Stimulated activated CD4-positive, alpha-beta T cell treated with anti-CD3 and anti-CD28 coated beads, Interleukin-2, amount 100 ng/mL, for 24 hours (primary cell): ENCODE measurements around the gene HTR1B.

Experiments
- DNase-seq, 2 donors: peaks; one replicate each; pipeline ENCODE4 v3.0.0-alpha.2; 2020

Gene HTR1B

DNA sequence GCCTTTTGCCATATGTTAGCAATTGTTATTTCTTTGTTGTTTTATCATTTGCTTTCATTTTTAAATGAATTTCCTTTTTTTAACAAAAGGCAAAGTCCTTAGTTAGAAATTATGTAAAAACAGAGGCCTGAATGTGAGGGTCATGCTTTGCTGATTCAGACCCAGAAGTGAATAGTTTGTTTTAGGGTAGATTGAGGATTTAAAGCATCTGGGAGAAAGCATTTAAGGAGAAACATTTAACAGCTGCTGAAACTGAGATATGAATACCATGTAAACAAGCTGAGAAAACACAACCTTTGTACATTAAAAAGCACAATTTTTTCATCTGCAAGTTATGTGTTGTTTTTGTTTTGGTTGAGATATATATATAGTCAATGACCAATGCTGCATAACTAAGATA is 8.0 kb downstream of the HTR1B start:
- DNase-seq: no peak

DNA sequence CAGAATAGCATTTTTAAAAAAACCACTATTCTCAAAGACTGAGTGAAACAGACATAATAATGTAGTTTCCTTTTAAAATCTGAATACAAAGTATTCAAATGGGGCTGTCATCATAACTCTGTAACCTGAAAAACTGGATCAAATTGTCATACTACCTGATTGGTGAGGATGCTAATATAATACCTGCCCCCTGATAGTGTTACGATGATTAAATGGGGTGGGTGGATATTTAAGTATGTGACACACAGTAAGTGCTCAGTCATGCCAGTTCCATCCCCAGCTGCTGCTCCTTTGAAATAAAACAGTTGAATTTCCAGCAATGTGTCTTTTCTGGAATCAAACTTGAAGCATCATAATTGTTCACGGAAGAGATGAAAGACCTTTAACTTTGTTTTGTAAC is 8.9 kb downstream of the HTR1B start:
- no peak for DNase-seq

DNA sequence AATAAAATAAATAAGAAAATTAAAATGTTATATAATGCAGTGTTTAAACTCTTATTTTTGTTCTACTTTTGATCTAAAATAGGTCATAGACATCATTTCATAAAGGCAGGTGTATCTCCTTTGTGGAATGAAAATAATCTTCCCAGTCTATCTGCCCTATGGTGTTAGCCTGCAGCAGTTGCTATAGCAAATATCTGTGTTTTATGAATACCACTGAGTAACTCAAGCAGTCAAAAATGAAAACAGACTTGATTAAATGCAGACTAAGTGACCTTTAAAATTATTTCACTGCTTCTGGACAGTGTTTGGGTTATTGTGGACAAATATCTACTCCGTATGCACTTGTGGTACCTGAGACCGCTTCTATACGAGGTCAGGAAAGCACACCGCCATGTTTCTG is 11.8 kb downstream of the HTR1B start:
- no peak for DNase-seq

DNA sequence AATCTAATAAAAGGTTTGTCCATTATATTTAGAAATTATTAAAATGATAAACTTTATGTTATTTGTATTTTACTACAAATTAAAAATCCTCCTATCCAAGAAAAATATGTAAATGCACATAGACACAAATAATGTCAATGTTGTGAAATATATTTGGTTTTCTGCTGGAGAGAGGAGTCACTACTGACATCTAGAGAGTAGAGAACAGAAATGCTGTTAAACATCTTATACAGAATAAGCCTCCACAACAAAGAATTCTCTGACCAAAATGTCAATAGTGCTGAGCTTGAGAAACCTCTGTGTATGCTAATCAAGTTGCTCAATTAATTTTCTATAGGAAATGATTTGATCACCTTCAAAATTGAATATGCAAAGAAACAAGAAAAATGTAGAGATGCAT is 12.4 kb downstream of the HTR1B start:
- no peak for DNase-seq

DNA sequence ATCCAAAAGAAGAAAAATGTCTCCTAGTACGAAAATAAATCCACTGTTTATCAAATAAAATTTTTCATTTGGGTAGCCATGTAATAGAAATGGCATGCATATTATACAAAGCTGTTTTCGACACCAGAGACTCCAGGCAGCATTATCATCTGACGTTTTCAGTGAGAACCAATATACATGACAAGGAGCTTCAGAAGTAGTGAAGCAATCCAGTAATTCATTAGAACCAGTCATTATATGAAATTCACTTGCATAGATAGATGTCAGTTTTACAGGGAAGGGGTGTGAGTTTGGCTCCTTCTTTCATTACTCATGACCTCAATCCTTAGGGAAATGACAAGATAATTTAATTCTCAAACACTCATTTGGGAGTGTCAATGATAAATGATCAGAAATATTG is 14.7 kb downstream of the HTR1B start:
- DNase-seq: no peak

DNA sequence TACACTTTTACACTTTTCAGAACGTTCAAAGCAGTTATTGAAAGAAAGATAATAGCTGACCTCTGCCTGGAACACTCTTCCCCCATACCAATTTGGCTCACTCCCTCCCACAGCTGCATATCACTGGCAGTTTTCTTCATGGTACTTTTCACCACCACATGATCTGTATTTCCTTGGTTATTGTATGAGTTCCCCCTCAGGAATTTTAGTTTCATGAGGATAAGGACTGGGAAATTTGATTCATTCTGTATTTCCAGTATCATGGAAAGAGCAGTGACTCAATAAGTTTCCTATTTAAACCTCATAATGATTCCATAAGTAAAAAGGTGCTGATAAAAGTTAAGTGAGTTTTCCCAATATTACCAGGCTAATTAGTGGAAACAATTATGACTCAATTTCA is 16.0 kb downstream of the HTR1B start:
- DNase-seq: no peak

DNA sequence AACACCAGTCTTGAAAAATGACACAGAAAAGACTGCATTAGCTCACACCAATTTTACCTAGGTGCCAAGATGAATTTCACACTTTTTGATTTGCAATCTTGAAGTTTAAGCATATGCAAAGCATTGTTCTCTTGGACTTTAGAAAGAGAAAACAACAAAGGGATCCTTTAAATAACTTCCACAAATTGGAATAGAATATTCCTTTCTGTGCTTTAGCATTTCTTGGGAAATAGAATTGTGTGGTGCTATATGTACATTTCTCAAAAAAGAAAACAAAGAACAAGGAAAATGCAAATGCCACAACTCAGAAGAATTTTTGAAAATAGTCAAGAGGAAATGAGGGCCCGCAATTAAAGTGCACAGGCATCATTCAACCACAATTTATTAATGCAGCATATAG is 17.0 kb downstream of the HTR1B start:
- DNase-seq: no peak

DNA sequence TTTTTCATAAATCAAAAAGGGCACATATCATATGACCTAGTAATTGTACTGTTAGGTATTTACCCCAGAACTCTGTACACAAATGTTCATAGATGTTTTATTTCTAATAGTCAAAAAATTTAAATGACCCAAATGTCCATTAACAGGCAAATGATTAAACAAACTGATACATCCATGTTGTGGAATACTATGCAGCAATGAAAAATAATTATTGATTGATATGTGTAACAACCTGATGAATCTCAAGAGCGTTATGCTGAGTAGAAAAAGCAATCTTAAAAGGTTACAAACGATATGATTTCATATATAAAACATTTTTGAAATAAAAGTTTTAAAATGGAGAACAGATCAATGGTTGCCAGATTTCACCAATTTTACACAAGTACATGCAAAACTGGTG is 18.1 kb downstream of the HTR1B start:
- no peak for DNase-seq

DNA sequence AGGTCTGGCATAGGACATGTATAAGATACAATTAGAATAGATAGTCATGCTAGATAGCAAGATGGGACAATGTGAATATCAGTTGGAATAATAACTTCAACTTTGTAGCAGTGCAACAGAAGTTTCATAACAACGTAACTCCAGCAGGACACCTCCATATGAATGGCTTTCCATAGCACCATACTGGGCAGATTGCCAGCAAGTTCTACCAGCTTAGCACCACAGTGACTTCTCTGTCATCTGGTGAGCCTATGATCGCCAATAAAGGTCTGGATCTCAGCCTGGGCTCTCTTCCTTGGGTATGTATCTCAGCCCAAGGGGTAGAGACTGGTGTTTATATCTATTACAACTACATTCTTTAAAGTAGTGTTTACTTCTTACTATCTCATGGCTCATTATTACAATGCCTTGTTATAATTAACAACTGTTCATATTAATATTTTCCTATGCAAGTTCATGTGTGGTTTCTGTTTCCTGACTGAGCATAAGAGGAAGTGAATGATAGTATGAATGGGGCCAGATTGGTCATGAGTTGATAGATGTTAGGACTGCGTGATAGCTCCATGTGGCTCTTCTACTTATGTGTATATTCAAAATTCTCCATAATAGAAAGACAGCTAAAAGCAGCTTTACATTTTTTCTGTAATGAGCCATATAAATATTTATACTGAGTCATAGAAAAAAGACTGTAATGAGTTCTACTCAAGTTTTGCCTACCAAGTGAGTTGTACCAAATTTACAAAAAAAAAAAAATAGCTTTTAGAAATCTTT is 22.9 kb downstream of the HTR1B start:
- DNase-seq: no peak

DNA sequence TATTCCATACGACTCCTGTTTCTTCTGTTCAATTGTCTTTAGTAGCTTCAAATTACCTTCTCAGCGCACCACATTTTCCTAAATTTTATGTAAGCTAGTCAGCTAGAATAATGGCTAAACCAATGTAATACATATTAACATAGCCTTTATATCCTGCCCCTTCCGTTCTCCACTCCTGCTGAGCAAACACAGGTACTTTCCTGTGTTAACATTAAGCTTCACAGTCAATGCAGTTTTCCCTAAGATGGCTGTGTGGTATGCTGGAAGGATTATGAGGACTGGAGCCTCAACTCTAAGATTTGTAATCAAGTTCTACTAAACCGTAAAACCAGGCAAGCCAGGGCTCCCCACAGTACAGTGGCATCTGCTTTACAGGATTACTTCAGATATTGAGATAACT is 29.4 kb downstream of the HTR1B start:
- no peak for DNase-seq

DNA sequence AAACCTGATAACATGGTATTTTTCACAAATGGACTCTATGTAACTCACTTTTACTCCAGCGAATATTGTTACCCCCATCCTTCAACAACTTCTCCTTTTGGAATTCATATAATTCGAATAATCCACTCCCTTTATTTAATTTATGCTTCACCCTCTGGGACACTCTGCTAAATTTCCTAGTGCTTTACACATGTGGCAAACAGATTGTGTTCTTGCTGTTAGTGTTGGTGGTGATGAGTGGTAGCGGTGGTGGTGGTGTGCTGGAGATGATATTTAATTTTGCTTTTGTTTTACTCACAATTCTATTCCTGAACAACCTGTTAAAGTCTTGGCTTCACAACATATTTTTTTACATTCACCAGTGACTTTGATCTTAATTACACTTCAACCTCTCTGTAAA is 32.8 kb downstream of the HTR1B start:
- DNase-seq: no peak

DNA sequence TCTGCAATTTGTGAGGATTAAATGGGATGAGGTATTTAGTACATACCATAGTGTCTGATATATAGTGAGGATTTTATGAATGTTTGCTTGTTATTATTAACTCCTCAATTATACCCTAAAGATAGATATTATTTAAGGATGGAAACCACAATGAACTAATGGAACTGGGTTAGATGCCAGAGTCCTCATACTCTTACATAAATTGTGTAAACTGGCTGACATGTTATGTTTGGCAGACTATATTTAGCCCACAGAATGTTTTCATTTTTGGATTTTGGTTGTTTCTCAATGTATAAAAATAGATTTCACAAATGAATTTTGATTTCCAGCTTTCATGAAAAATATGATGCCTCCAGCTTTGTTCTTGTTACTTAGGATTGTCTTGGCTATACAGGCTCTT is 37.6 kb downstream of the HTR1B start:
- no peak for DNase-seq

DNA sequence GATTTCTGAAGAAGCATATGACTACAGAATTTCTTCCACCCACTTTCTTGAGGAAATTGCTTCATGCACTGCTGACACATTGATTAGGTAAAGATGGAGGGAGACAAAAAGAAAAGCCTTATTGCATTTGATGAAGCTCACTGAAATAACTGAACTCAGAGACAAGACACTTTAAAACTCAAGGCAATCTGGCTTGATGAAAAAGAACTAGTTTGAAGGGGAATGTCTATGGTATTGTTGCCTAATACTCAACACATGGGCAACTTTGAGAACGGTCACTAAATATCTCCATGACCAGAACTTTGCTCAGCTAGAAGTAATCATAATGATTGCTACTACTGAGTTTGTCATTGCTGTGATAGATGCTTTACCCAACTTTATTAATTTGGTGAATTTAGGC is 38.1 kb downstream of the HTR1B start:
- no peak for DNase-seq

DNA sequence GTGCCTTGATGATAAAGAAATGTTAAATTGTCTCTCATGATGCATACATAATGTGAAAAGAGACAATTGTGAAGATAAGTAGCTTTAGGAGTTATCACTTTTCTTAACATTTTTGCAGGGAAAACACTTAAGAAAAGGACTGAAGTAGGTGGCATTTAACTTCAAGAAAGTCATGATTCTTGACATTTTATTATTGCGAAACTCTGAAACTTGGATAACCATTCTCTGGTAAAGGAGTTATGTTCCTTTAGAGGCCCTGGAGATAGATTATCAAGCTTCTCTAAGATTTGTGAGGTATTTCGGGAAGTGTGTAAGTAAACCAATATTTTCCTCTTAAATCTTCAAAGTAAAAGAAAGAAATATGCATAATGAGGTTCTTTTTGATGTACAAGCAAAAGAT is 38.5 kb downstream of the HTR1B start:
- DNase-seq: no peak

DNA sequence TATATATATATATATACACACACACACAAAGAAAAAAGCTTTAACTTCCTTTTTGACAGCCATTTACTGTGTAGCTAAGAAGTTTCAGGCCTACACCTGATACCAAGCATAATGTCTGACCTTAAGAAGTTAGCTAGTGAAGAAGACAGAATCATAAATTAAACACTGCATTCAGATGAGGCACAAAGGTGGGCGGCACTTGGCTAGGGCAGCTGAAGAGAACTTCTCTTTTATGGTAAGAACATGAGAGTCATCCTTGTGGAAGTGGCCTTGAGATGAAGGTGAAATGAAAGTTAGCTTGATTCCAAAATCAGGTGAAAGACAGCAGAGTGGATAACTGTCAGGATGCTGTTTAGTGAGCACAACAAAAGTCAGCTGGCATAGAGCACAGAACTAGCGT is 46.5 kb downstream of the HTR1B start:
- no peak for DNase-seq

DNA sequence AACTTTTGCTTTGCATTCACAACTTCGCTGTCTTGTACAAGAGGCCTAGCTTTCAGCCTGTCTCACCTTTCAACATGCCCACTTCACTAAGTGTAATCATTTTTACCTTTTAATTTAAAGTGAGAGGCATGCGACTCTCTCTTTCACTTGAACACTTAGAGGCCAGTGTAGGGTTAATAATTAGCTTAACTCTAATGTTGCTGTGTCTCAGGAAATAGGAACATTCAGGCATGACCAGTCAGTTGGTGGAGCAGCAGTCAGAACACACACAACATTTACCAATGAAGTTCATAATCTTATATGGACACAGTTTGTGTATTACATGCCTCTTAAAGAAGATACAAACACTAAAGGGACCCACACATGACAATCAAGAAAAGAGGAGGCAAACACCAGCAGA is 47.6 kb downstream of the HTR1B start:
- DNase-seq: no peak
